Measurements from ENCODE around the gene FAM3C. TPM values are rescaled to one million over a fixed set of nuclear protein-coding genes. Genes with fewer than 3 reads are reported as not detected.

Gene FAM3C
- total and polyA plus RNA-seq, 2 experiments from 2014 or later = 33.9 to 60.3 TPM

- TF ChIP-seq CREB1 (CRISPR knock-in tag; IDR thresholded peaks at IDR 0.05; ENCODE audit: low read depth) (no peak), ZNF331 (CRISPR knock-in tag; IDR thresholded peaks at IDR 0.05; ENCODE audit: low read depth) (no peak), STAT1 (IDR thresholded peaks at IDR 0.05; ENCODE audit: unreplicated experiment) (no peak), ETS1 (IDR thresholded peaks at IDR 0.05) (no peak), EZH2phosphoT487 (IDR thresholded peaks at IDR 0.05; ENCODE audit: unreplicated experiment) (no peak), POLR2AphosphoS5 (IDR thresholded peaks at IDR 0.05; ENCODE audit: low read depth) (no peak), NANOG (IDR thresholded peaks at IDR 0.05; ENCODE audit: borderline replicate concordance) (no peak)
These were observed 51.6 kb downstream of the FAM3C start (continued) for GRCh38 chr7:121344497-121344896.

- Histone ChIP-seq H3F3A (replicated peaks; ENCODE audit: low read depth) (no peaks in the 10 kb centered on the region), H2AFZ (no peak overlapping the region), H3K4me1 (ENCODE audit: insufficient read depth) (no peaks in the 10 kb centered on the region), H3K4me2 (no peak overlapping the region), H3K4me3 (no peak overlapping the region), H3K36me3 (ENCODE audit: insufficient read depth) (no peaks in the 10 kb centered on the region; the same call in 1 of the 2 replicates), H3K27ac (ENCODE audit: low read depth) (no peak overlapping the region), H3K79me2 (replicated peaks; ENCODE audit: insufficient read depth) (no peaks in the 10 kb centered on the region), H3K9me2 (ENCODE audit: insufficient read depth) (no peaks in the 10 kb centered on the region), H3K27me3 (ENCODE audit: insufficient read depth) (no peaks in the 10 kb centered on the region), H4K20me1 (replicated peaks; ENCODE audit: insufficient read depth) (no peaks in the 10 kb centered on the region)
- Mint-ChIP-seq H3K27ac (no peak overlapping the region), H3K27me3 (ENCODE audit: insufficient read depth, low read depth, poor library complexity) (no peaks in the 10 kb centered on the region), H3K4me3 (no peak overlapping the region), H3K9me3 (no peaks in the 10 kb centered on the region), H3K36me3 (ENCODE audit: low read depth) (peaks cover 7% of the 10 kb centered on the region; the same call in 2 of the 3 replicates), H3K4me1 (no peaks in the 10 kb centered on the region)
- DNase-seq (ENCODE audit: low spot score) (no peak), ATAC-seq (no peak)
- TF ChIP-seq STAT1 (IDR thresholded peaks at IDR 0.05; ENCODE audit: unreplicated experiment) = no peak
- no peak for TF ChIP-seq NANOG (IDR thresholded peaks at IDR 0.05; ENCODE audit: borderline replicate concordance)
- TF ChIP-seq POLR2AphosphoS5 (IDR thresholded peaks at IDR 0.05; ENCODE audit: low read depth) = no peak
- no peak for TF ChIP-seq ZNF331 (CRISPR knock-in tag; IDR thresholded peaks at IDR 0.05; ENCODE audit: low read depth)
- no peak for TF ChIP-seq ETS1 (IDR thresholded peaks at IDR 0.05)
- no peak for TF ChIP-seq CTCF (conservative IDR thresholded peaks at IDR 0.05; ENCODE audit: low read depth in 2 of 2)
- no peak for TF ChIP-seq ZNF462 (CRISPR knock-in tag; IDR thresholded peaks at IDR 0.05)
These were observed 52.0 kb downstream of the FAM3C start for GRCh38 chr7:121344093-121344492.

Data from GM23338 (cell line).